ENCODE measurements around the gene TADA3.

- TF ChIP-seq POLR2AphosphoS5 (IDR thresholded peaks at IDR 0.05) = no peak
- TF ChIP-seq CTCF (IDR thresholded peaks at IDR 0.05) = no peak
- TF ChIP-seq POLR2A (IDR thresholded peaks at IDR 0.05) = no peak
Measured at GRCh38 chr3:9769012-9769411, 23.3 kb downstream of the TADA3 start.

Data from prostate gland (tissue), 2 donors.